Ramos (cell line): ENCODE results near the gene IRF2BP1.

ENCODE experiments used
- in situ Hi-C: fragments of 300-500 bp; cut with MboI; formaldehyde crosslinking; loops from one replicate; pipeline ENCODE4 v1.14.3; 2022; ENCODE audit warnings: low sequenced_read_pairs; ENCODE audit not compliant: unreplicated experiment

IRF2BP1 gene

DNA sequence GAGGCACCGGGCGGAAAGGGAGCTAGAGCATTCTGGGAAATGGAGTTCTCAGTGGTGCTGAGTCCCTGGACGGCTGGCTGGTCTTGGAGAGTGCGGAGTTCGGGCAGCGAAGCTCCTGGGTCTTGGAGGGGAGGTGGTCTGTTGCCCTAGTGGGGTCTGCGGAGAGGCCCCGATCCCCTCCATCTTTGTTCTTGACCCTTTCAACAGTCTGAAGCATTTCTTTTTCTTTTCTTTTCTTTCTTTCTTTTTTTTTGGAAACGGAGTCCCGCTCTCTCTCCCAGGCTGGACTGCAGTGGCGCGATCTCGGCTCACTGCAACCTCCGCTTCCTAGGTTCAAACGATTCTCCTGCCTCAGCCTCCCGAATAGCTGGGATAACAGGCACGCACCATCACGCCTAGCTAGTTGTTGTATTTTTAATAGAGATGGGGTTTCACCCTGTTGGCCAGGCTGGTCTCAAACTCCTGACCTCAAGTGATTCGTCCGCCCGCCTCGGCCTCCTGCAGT is 22.6 kb downstream of the IRF2BP1 start:
- in situ Hi-C loops = no loop called here

- in situ Hi-C loops = no loop called here
Measured at GRCh38 chr19:45862564-45863334, 23.2 kb downstream of the IRF2BP1 start, which contains the start of gene SYMPK. Gene SYMPK, minus strand, starts transcription at chr19:45863147. Its CDS starts 8,652 bp downstream, at chr19:45854495.

DNA sequence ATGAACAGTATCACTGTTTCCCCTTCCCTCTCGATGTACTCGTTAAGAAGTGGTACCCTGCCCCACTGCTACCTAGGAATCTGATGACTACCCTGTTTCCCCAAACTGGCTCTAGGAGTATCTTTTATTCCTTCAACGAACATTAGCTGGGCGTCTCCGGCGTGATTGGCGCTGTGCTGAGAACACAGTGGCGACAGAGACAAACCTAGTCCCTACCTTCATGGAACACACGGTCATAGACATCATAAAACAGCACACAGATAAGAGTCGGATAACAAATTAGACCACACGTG is 23.7 kb downstream of the IRF2BP1 start:
- in situ Hi-C loops = no loop called here

DNA sequence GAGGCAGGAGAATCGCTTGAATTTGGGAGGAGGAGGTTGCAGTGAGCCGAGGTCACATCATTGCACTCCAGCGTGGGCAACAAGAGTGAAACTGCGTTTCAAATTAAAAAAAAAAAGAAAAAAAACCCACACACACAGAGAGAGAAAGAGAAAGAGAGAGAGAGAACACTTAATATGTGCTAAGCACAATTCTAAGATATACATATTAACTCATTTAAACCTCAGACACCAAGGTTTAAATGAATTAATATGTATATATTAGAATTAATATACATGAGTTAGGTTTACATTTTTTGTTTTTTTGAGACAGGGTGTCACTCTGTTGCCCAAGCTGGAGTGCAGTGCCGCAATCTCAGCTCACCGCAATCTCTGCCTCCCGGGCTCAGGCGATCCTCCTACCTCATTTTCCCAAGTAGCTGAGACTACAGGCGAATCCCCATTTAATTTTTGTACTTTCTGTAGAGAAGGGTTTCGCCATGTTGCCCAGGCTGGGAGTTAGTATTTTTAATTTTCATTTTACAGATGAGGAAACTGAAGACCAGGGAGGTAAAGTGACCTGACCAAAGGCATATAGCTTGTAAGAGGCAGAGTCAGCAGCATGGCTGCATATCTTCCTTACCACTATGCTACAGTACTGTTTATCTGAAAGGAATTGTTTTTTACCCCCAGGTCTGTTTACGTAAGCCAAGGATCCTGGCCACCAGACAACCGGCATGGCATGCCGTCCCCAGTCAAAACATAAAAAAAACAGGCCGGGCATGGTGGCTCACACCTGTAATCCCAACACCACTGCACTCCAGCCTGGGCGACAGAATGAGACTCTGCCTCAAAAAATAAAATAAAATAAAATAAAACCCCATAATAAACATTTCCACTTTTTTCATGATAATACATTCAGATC is 25.3 kb downstream of the IRF2BP1 start:
- in situ Hi-C loops = no loop called here

DNA sequence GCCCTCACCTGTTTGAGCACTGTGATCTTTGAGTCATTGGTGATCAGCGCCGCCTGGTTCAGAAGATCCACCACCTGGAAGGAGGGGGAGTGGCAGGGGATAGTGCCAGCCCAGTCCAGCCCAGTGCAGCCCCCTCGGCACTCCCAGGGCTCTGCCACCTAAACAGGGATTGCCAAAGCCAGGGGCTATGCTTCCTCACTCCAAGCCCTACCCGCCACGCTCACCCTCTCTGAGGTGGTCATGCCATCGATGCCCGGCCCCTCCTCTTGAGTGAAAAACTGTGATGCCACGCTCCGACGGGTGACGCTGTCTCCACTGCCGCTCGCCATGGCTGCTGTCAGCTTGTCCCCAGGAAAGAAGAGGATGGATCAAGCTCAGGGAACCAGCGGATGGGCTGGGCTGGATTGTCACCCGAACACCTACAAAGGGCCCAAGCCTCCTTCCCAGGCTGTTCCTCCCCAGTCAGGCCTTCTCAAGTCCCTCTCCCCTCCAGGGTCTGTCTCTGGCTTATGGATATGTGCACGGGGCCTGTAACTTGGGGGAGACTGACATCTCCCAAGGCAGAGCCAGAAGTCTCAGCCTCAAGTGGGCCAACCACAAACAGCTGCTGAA is 31.7 kb downstream of the IRF2BP1 start:
- in situ Hi-C loops = no loop called here

DNA sequence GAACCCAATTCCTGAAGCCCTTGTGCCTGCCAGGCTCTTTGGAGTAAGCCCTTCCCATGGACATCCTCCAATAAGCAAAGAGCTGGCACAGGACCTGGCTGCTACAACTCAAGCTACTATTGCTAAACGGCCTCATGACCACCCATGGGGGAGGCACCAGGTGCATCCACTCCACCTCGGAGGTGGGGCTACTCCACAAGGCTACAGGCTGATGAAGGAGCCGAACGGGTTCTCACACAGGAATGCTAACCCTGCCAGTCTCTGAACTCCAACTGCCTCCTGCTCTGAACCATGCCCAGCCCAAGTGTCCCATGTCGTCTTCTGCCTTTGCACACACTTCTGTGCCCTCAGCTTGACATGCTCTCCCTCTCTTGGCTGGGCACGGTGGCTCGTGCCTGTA is 33.0 kb downstream of the IRF2BP1 start:
- in situ Hi-C loops = no loop called here

DNA sequence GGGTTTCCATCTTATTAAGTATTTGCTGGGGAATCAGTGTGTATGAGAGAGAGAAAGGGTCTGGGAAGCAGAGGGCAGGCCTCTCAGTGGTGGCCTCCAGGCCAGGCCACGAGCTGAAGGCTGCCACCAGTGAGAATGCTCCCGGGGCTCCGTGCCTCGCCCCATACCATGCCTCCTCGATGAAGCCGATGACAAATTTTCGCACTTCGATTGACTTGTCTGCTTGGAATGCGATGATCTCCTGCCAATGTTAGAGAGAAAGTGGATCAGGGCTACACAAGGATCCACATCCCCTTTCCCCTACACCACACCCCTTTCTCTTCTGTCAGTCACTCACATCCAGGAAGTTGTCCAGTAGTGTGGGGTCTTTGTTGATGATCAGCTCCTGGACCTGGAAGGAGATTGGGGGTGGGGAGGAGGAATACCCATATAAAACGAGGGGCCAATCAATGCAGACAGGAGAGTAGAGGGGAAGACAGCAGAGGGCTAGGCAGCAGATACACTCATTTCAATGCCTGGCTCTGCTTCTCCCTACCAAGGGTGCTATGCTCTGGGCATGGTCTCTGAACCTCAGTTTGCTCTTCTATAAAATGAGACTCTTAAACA is 33.7 kb downstream of the IRF2BP1 start:
- in situ Hi-C loops = no loop called here

DNA sequence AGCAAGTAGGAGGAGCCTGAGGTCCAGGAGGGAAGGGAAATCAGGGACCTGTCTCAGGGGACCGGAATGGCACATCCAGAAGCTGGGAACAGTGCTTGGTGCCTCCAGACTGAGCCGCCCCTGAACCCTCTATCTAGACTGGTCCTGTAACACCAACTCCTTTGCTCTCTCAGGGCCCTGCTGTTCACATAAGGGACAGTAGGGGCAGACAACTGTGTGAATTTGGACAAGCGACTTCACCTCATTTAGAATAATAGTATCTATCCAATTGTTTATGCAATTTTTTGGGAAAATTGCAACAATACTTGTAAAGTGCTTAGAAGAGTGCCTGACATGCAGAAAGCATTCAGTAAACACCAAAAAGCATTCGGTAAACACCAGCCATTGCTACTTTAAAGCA is 37.0 kb downstream of the IRF2BP1 start:
- in situ Hi-C loops = no loop called here

DNA sequence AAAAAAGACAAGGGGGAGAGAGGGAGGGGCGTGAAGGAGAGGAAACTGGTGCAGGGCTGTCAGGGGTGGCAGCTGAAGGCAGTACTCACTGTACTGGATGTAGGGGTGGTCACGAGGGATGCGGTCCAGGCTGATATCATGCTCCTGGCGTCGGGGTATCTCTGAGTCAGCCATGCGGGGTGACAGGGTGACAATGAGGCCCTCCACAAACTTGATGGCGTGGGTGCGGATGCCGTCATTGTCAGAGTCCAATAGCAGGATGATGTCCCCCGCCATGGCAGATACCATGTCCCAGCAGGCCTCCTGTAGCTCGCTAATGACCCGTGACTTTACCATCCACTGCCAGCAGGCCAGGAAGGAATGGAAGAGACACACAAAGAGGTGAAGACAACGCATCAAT is 38.3 kb downstream of the IRF2BP1 start:
- in situ Hi-C loops = no loop called here

- in situ Hi-C loops = no loop called here
Measured at GRCh38 chr19:45842198-45842597, 43.7 kb downstream of the IRF2BP1 start.

- in situ Hi-C loops = no loop called here
Measured at GRCh38 chr19:45834970-45835369, 51.0 kb downstream of the IRF2BP1 start.
